Measurements from ENCODE around the gene UBAP2.
"Not testable (repeated sequence)": the region's sequence is repeated elsewhere in the genome, so short reads cannot be mapped to it uniquely, and the experiment has no call there.

Gene UBAP2

DNA sequence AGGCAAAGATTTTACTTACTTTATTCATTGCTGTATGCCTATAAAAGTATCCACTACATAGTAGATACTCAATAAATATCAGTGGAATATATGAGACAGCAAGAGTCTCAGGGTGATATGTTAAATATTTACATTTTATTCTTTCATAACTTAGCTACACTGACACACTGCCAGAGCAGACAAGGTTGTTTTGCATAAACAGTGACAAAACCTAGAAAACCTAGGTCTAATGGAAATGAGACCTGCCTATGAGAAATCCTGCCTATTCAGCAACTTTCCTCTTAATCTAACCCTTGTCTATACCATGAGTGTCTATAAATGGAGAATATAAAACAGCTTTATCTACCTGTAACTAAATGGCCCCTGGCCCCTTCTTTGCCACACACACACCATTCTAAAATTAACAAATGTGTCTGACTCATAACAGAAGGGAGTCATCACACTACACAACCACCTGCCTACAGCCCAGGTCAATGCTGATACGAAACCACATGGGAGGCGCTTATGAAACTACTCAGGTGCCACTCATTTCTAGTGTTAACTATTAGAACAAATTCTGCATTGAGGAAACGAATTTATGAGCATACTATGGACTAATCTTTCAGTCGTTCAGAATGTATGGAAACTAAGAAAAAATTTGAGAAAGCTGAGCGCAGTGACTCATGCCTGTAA, 60.3 kb downstream of the UBAP2 start:
- no peak for DNase-seq (ENCODE audit: low read depth in 2 of 2)

DNA sequence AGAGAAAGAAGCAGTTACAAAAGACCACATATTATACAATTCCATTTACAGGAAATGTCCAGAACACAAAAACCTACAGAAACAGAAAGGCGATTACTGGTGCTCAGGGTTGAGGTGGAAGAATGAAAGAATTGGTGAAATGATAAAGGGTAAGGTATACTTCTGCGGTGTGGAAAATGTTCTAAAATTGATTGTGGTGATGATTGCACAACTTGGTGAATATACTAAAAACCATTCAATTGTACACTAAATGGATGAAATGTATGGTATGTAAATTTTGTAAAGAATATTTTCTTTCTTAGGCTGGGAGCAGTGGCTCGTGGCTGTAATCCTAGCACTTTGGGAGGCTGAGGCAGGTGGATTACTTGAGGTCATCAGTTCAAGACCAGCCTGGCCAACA, 72.3 kb downstream of the UBAP2 start:
- DNase-seq (ENCODE audit: low read depth in 2 of 2): no peak

- DNase-seq (ENCODE audit: low read depth in 2 of 2): no peak
Observed at GRCh38 chr9:33972698-33973097, 76.0 kb downstream of the UBAP2 start.

- DNase-seq (ENCODE audit: low read depth in 2 of 2): no peak
Observed at GRCh38 chr9:33964086-33964768, 84.5 kb downstream of the UBAP2 start.

- DNase-seq (ENCODE audit: low read depth in 2 of 2): not testable (repeated sequence)
Observed at GRCh38 chr9:33962468-33962867, 86.2 kb downstream of the UBAP2 start.

GRCh38 chr9:33959725-33960124, 89.0 kb downstream of the UBAP2 start:
- no peak for DNase-seq (ENCODE audit: low read depth in 2 of 2)

DNA sequence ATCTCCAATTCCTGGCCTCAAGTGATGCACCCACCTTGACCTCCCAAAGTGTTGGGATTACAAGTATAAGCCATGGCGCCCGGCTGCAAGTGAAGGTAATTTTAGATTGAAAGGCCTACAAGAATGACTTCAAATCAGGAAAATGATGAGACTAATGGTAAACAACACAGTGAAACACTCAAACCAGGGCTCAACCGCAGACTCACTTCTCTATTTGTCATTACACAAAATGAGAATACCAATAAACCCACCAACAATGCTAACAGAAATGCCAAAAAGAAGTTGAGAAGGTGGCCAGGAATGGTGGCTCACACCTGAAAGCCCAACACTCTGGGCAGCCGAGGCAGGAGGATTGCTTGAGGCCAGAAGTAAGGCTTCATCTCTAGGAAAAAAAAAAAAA, 92.1 kb downstream of the UBAP2 start:
- DNase-seq (ENCODE audit: low read depth in 2 of 2): no peak

DNA sequence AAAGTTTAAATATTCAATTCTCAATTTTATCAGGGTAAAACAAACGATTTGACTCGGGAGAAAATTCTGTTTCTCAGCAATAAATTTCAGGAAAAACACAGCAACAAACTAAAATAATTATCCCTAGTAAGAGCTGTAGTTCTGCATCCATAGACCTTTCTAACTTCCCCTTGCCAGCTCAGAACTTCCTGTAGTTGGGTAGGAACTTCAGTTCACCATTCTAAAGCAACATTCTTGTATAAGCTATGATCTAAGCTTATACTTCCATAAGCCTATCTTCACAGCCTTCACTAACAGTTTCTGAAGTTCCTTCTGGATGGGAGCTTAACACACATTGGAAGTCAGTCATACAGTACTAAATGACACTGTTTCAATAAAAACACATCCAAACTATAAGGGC, 96.6 kb downstream of the UBAP2 start:
- DNase-seq (ENCODE audit: low read depth in 2 of 2): no peak

- DNase-seq (ENCODE audit: low read depth in 2 of 2): no peak
Observed at GRCh38 chr9:33950371-33950770, 98.3 kb downstream of the UBAP2 start.

DNA sequence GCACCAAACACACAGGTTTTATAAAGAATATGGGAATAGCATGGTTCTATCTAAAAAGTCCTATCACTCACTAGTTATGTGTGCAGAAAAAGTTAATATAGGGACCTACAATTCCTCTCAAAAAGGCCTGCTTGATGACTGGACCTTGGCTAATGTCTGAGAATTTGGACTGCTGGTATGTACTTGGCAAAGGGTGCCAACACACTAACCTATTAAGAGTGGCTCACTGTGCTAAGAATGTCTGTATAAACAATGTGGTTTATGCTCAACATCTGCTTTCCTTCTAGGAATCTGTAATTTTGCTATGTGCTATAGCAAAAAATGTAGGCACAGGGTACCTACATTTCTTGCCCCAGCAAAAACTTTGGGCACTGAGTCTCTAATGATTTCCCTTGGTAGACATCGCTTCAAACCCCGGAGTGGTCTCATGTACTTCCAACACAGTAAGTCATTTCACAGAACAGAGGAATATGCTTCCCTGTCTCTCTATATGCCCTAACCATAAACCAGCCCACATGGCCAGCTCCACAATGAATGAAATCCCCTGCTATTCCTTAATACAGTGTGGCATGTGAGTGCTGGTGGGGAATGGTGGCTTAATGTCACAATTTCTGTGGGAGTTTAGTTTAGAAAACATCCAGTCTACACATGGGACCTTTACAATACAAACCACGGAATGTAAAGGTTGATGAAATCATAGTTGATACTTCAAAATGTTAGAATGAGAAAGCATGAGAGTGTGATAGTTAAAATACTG, 101.7 kb downstream of the UBAP2 start:
- no peak for DNase-seq (ENCODE audit: low read depth in 2 of 2)

DNA sequence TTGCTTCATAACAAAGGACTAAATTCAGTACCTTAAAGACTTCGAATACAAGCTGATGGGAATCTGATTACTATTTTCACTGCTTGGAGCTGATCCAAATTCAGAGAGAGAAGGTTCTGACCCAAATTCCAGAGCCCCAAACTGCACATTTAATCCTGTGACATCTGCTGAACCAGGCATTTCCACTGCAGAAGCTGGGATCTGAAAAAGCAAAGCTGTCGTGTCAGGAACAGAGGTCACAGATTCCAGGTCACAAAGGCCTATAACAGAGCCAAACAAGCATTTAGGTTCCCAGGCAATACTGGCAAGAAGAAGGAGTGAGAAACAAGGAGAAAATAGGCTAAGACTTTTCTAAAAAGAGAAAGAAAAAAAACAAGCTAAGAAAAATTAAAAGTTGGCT, 105.3 kb downstream of the UBAP2 start:
- no peak for DNase-seq (ENCODE audit: low read depth in 2 of 2)

DNA sequence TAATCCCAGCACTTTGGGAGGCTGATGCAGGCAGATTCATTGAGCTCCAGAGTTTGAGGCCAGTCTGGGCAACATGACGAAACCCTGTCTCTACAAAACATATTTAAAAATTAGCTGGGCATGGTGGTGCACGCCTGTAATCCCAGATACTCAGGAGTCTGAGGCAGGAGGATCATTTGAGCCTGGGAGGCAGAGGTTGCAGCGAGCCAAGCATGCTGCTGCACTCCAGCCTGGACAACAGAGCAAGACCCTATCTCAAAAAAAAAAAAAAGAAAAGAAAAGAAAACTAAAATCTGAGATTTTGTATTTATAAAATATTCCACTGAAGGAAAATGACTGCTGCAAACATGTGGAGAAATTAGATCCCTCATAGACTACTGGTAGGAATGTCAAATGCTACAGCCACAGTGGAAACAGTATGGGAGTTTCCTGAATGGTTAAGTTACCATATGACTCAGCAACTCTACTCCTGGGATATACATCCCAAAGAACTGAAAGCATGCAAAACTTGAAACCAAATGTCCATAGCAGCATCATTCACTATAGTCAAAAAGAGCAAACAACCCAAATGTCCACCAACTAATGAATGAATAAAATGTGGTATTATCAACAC, 106.1 kb downstream of the UBAP2 start:
- no peak for DNase-seq (ENCODE audit: low read depth in 2 of 2)

GRCh38 chr9:33939924-33940874, 108.5 kb downstream of the UBAP2 start:
- no peak for DNase-seq (ENCODE audit: low read depth in 2 of 2)

GRCh38 chr9:33934188-33934878, 114.4 kb downstream of the UBAP2 start:
- no peak for DNase-seq (ENCODE audit: low read depth in 2 of 2)

DNA sequence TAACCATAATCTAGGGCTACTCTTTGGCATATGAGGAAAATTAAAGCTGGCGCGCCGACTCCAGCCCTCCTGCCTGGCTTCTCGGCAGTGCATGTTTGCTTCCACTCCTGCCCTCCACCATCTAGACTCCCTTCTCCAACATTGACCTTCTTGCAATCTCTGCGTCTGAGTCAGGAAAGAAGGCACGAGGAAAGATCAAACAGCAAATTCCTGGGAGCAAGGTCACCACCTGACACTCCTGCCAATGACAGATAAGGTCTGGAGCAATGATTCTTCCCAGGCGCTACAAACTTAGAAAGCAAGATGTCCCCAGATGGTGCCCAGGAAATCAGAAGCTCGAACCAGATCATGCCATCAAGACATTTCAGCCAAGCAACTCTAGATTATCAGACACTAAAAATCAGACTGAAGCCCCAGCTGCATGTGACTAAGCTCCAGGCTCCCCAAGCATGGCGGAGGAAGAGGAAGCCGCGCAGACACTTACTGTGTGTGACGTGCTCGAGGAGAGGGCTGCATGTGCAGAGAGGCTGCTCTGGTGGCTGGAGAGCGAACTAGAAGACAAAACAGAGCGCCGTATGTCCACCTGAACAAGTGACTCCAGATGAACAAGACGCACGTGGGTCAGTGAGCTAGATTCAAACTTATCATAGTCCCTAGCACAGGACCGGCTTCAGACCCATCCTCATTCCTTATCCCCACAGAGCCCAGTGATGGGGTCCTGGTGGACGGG, 116.4 kb downstream of the UBAP2 start:
- no peak for DNase-seq (ENCODE audit: low read depth in 2 of 2)

DNA sequence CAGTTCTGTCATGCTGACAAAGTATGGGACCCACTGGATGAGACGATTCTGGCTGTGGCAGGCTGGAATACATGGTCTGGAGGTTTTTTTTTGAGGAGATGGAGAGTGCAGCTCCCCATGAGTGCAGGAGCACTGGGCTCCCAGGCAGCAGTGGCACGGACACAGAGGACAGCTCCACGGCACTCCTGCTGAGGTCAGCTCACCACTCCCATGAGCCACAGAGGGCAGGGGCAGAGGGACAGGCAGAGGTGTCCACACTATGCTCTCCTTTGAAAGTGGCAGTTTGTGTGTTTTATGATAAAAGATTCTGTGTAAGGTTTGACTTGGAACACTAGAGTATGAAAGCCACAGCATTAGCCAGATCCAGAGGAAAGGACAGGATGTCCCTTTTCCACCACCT, 117.4 kb downstream of the UBAP2 start:
- no peak for DNase-seq (ENCODE audit: low read depth in 2 of 2)

DNA sequence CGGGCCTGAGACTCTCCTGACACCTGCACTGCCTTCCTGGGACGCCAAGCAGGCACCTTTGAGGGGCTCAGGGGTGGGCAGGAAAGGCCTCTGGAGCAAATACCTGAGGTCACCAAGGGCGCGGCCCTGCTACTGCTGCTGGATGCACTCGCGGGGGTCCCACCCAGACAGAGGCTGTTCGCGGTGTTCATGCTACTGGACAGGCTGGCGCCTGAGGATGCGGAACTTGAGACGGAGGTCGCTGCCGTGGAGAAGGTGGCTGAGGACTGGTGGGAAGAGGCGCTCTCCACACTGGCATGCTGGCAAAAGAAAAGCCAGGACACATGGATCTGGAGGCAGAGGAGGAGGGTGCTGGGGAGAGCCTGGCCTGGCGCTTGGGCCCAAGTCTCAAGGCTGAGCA, 121.0 kb downstream of the UBAP2 start:
- DNase-seq (ENCODE audit: low read depth in 2 of 2): no peak

GRCh38 chr9:33926746-33927485, 121.8 kb downstream of the UBAP2 start:
- DNase-seq (ENCODE audit: low read depth in 2 of 2): no peak
